ENCODE data around the gene CYLC2. TPM values are rescaled to one million over a fixed set of nuclear protein-coding genes. Genes with fewer than 3 reads are reported as not detected.

The CYLC2 gene
- not detected for total RNA-seq

GRCh38 chr9:102995033-102995432, at the start of gene CYLC2:
TSS of gene CYLC2 (plus strand) at chr9:102995333. CDS start at chr9:102995381, 48 bp downstream.
- Histone ChIP-seq H3K4me3 (ENCODE audit: low read length in 3 of 3) (no peak within 1 kb of the TSS), H3K4me1 (ENCODE audit: control insufficient read depth in 3 of 3, insufficient read depth in 3 of 3, low read length in 3 of 3) (no peaks in the 10 kb centered on the region), H3K27me3 (ENCODE audit: control insufficient read depth in 3 of 3, insufficient read depth in 3 of 3, low read length in 3 of 3) (no peaks in the 10 kb centered on the region), H3K36me3 (ENCODE audit: control insufficient read depth in 3 of 3, insufficient read depth in 3 of 3, low read length in 3 of 3) (no peaks in the 10 kb centered on the region), H3K9ac (ENCODE audit: low read depth in 1 of 3, low read length in 3 of 3) (no peak within 1 kb of the TSS), H3K27ac (ENCODE audit: low read depth, low read length) (no peak within 1 kb of the TSS), H3K9me3 (ENCODE audit: control insufficient read depth in 3 of 3, low read length in 3 of 3) (no peaks in the 10 kb centered on the region)

- H3K36me3 ChIP-seq (ENCODE audit: control insufficient read depth in 3 of 3, insufficient read depth in 3 of 3, low read length in 3 of 3), result no peaks in the 10 kb centered on the region
- no peak overlapping the region for H3K27ac ChIP-seq (ENCODE audit: low read depth, low read length)
- no peak overlapping the region for H3K9ac ChIP-seq (ENCODE audit: low read depth in 1 of 3, low read length in 3 of 3)
- no peaks in the 10 kb centered on the region for H3K9me3 ChIP-seq (ENCODE audit: control insufficient read depth in 3 of 3, low read length in 3 of 3)
- H3K4me3 ChIP-seq (ENCODE audit: low read length in 3 of 3), result no peak overlapping the region
- no peaks in the 10 kb centered on the region for H3K27me3 ChIP-seq (ENCODE audit: control insufficient read depth in 3 of 3, insufficient read depth in 3 of 3, low read length in 3 of 3)
- H3K4me1 ChIP-seq (ENCODE audit: control insufficient read depth in 3 of 3, insufficient read depth in 3 of 3, low read length in 3 of 3), result no peaks in the 10 kb centered on the region
These were observed 44.8 kb upstream of the CYLC2 start for GRCh38 chr9:102950346-102950745.

- peaks cover 0 to 4% (median 4%) of the 10 kb centered on the region in 3 donors for H3K9me3 ChIP-seq (ENCODE audit: control insufficient read depth in 3 of 3, low read length in 3 of 3)
- H3K27me3 ChIP-seq (ENCODE audit: control insufficient read depth in 3 of 3, insufficient read depth in 3 of 3, low read length in 3 of 3), result no peaks in the 10 kb centered on the region
- no peak overlapping the region for H3K4me3 ChIP-seq (ENCODE audit: low read length in 3 of 3)
- no peak overlapping the region for H3K27ac ChIP-seq (ENCODE audit: low read depth, low read length)
- no peaks in the 10 kb centered on the region for H3K36me3 ChIP-seq (ENCODE audit: control insufficient read depth in 3 of 3, insufficient read depth in 3 of 3, low read length in 3 of 3)
- H3K9ac ChIP-seq (ENCODE audit: low read depth in 1 of 3, low read length in 3 of 3), result no peak overlapping the region
- H3K4me1 ChIP-seq (ENCODE audit: control insufficient read depth in 3 of 3, insufficient read depth in 3 of 3, low read length in 3 of 3), result no peaks in the 10 kb centered on the region
These were observed 28.1 kb upstream of the CYLC2 start for GRCh38 chr9:102966999-102967398.

GRCh38 chr9:102967979-102968378, 27.2 kb upstream of the CYLC2 start:
- Histone ChIP-seq H3K4me3 (ENCODE audit: low read length in 3 of 3) (no peak overlapping the region), H3K36me3 (ENCODE audit: control insufficient read depth in 3 of 3, insufficient read depth in 3 of 3, low read length in 3 of 3) (no peaks in the 10 kb centered on the region), H3K9ac (ENCODE audit: low read depth in 1 of 3, low read length in 3 of 3) (no peak overlapping the region), H3K27ac (ENCODE audit: low read depth, low read length) (no peak overlapping the region), H3K9me3 (ENCODE audit: control insufficient read depth in 3 of 3, low read length in 3 of 3) (peaks cover 0 to 4% (median 4%) of the 10 kb centered on the region in 3 donors), H3K4me1 (ENCODE audit: control insufficient read depth in 3 of 3, insufficient read depth in 3 of 3, low read length in 3 of 3) (no peaks in the 10 kb centered on the region), H3K27me3 (ENCODE audit: control insufficient read depth in 3 of 3, insufficient read depth in 3 of 3, low read length in 3 of 3) (no peaks in the 10 kb centered on the region)

- no peaks in the 10 kb centered on the region for H3K27me3 ChIP-seq (ENCODE audit: control insufficient read depth in 3 of 3, insufficient read depth in 3 of 3, low read length in 3 of 3)
- H3K36me3 ChIP-seq (ENCODE audit: control insufficient read depth in 3 of 3, insufficient read depth in 3 of 3, low read length in 3 of 3), result no peaks in the 10 kb centered on the region
- H3K9ac ChIP-seq (ENCODE audit: low read depth in 1 of 3, low read length in 3 of 3), result no peak overlapping the region
- H3K27ac ChIP-seq (ENCODE audit: low read depth, low read length), result no peak overlapping the region
- H3K9me3 ChIP-seq (ENCODE audit: control insufficient read depth in 3 of 3, low read length in 3 of 3), result peaks cover 0 to 4% (median 4%) of the 10 kb centered on the region in 3 donors
- no peaks in the 10 kb centered on the region for H3K4me1 ChIP-seq (ENCODE audit: control insufficient read depth in 3 of 3, insufficient read depth in 3 of 3, low read length in 3 of 3)
- H3K4me3 ChIP-seq (ENCODE audit: low read length in 3 of 3), result no peak overlapping the region
These were observed 22.4 kb upstream of the CYLC2 start for GRCh38 chr9:102972780-102973179.

GRCh38 chr9:102974530-102974929, 20.6 kb upstream of the CYLC2 start:
- Histone ChIP-seq H3K9me3 (ENCODE audit: control insufficient read depth in 3 of 3, low read length in 3 of 3) (peaks cover 0 to 4% (median 0%) of the 10 kb centered on the region in 3 donors), H3K4me3 (ENCODE audit: low read length in 3 of 3) (no peak overlapping the region), H3K27me3 (ENCODE audit: control insufficient read depth in 3 of 3, insufficient read depth in 3 of 3, low read length in 3 of 3) (no peaks in the 10 kb centered on the region), H3K36me3 (ENCODE audit: control insufficient read depth in 3 of 3, insufficient read depth in 3 of 3, low read length in 3 of 3) (no peaks in the 10 kb centered on the region), H3K27ac (ENCODE audit: low read depth, low read length) (no peak overlapping the region), H3K4me1 (ENCODE audit: control insufficient read depth in 3 of 3, insufficient read depth in 3 of 3, low read length in 3 of 3) (no peaks in the 10 kb centered on the region), H3K9ac (ENCODE audit: low read depth in 1 of 3, low read length in 3 of 3) (no peak overlapping the region)

GRCh38 chr9:102975251-102975650, 19.9 kb upstream of the CYLC2 start:
- no peaks in the 10 kb centered on the region for H3K27me3 ChIP-seq (ENCODE audit: control insufficient read depth in 3 of 3, insufficient read depth in 3 of 3, low read length in 3 of 3)
- H3K9ac ChIP-seq (ENCODE audit: low read depth in 1 of 3, low read length in 3 of 3), result no peak overlapping the region
- H3K27ac ChIP-seq (ENCODE audit: low read depth, low read length), result no peak overlapping the region
- H3K36me3 ChIP-seq (ENCODE audit: control insufficient read depth in 3 of 3, insufficient read depth in 3 of 3, low read length in 3 of 3), result no peaks in the 10 kb centered on the region
- no peaks in the 10 kb centered on the region for H3K4me1 ChIP-seq (ENCODE audit: control insufficient read depth in 3 of 3, insufficient read depth in 3 of 3, low read length in 3 of 3)
- no peak overlapping the region for H3K4me3 ChIP-seq (ENCODE audit: low read length in 3 of 3)
- H3K9me3 ChIP-seq (ENCODE audit: control insufficient read depth in 3 of 3, low read length in 3 of 3), result peaks cover 0 to 4% (median 0%) of the 10 kb centered on the region in 3 donors

GRCh38 chr9:102985162-102985895, 9.8 kb upstream of the CYLC2 start:
- Histone ChIP-seq H3K4me1 (ENCODE audit: control insufficient read depth in 3 of 3, insufficient read depth in 3 of 3, low read length in 3 of 3) (no peaks in the 10 kb centered on the region), H3K27me3 (ENCODE audit: control insufficient read depth in 3 of 3, insufficient read depth in 3 of 3, low read length in 3 of 3) (no peaks in the 10 kb centered on the region), H3K9ac (ENCODE audit: low read depth in 1 of 3, low read length in 3 of 3) (no peak overlapping the region), H3K36me3 (ENCODE audit: control insufficient read depth in 3 of 3, insufficient read depth in 3 of 3, low read length in 3 of 3) (no peaks in the 10 kb centered on the region), H3K9me3 (ENCODE audit: control insufficient read depth in 3 of 3, low read length in 3 of 3) (no peaks in the 10 kb centered on the region), H3K4me3 (ENCODE audit: low read length in 3 of 3) (no peak overlapping the region), H3K27ac (ENCODE audit: low read depth, low read length) (no peak overlapping the region)

- Histone ChIP-seq H3K27ac (ENCODE audit: low read depth, low read length) (no peak overlapping the region), H3K9ac (ENCODE audit: low read depth in 1 of 3, low read length in 3 of 3) (no peak overlapping the region), H3K4me3 (ENCODE audit: low read length in 3 of 3) (no peak overlapping the region), H3K4me1 (ENCODE audit: control insufficient read depth in 3 of 3, insufficient read depth in 3 of 3, low read length in 3 of 3) (no peaks in the 10 kb centered on the region), H3K36me3 (ENCODE audit: control insufficient read depth in 3 of 3, insufficient read depth in 3 of 3, low read length in 3 of 3) (no peaks in the 10 kb centered on the region), H3K9me3 (ENCODE audit: control insufficient read depth in 3 of 3, low read length in 3 of 3) (no peaks in the 10 kb centered on the region), H3K27me3 (ENCODE audit: control insufficient read depth in 3 of 3, insufficient read depth in 3 of 3, low read length in 3 of 3) (no peaks in the 10 kb centered on the region)
These were observed 8.7 kb upstream of the CYLC2 start for GRCh38 chr9:102986425-102986824.

GRCh38 chr9:103003689-103004088, 8.6 kb downstream of the CYLC2 start:
- Histone ChIP-seq H3K4me1 (ENCODE audit: control insufficient read depth in 3 of 3, insufficient read depth in 3 of 3, low read length in 3 of 3) (no peaks in the 10 kb centered on the region), H3K4me3 (ENCODE audit: low read length in 3 of 3) (no peak overlapping the region), H3K27me3 (ENCODE audit: control insufficient read depth in 3 of 3, insufficient read depth in 3 of 3, low read length in 3 of 3) (no peaks in the 10 kb centered on the region), H3K9ac (ENCODE audit: low read depth in 1 of 3, low read length in 3 of 3) (no peak overlapping the region), H3K27ac (ENCODE audit: low read depth, low read length) (no peak overlapping the region), H3K9me3 (ENCODE audit: control insufficient read depth in 3 of 3, low read length in 3 of 3) (no peaks in the 10 kb centered on the region), H3K36me3 (ENCODE audit: control insufficient read depth in 3 of 3, insufficient read depth in 3 of 3, low read length in 3 of 3) (no peaks in the 10 kb centered on the region)
